PC-9 (cell line): ENCODE measurements around the gene LENG8. TPM values are rescaled to one million over a fixed set of nuclear protein-coding genes. Genes with fewer than 3 reads are reported as not detected.
"Not testable (repeated sequence)": the region's sequence is repeated elsewhere in the genome, so short reads cannot be mapped to it uniquely, and the experiment has no call there.

Experiments
- BruUV-seq: library from RNA; stranded (reverse); fragments of 400-500 nt; replicated peaks from 2 replicates; lab custom pipeline; 2021; lab: Mats Ljungman, UMichigan
- CTCF ChIA-PET: fragments of 300-600 bp; sonication (Branson Sonifier 250); formaldehyde crosslinking; loops from one replicate; lab custom pipeline; 2022; ENCODE audit warnings: antibody characterized with exemption; lab: Charles Lee
- POLR2A ChIA-PET: fragments of 300-600 bp; sonication (Branson Sonifier 250); formaldehyde crosslinking; loops from one replicate; lab custom pipeline; 2022; ENCODE audit warnings: antibody characterized with exemption; ENCODE audit not compliant: unreplicated experiment; lab: Charles Lee
- DNase-seq, 2 experiments: peaks; one replicate each; pipeline versions ENCODE4 v3.0.0 to v3.0.0-alpha.2; 2015 to 2022; ENCODE audit warnings: mixed read lengths in 1 of 2
- H2AFZ ChIP-seq: fragments of 200-600 bp; sonication (generic); 2 replicates; pipeline ENCODE4 v1.8.1; 2017; ENCODE audit warnings: antibody characterized with exemption
- H3F3A ChIP-seq: fragments of 200-600 bp; sonication (generic); 2 replicates; pipeline ENCODE4 v1.8.1; 2017; ENCODE audit warnings: antibody characterized with exemption, mild to moderate bottlenecking, low read depth; ENCODE audit not compliant: insufficient read depth
- H3K27ac ChIP-seq: fragments of 200-600 bp; sonication (generic); 2 replicates; pipeline ENCODE4 v1.6.1; 2016; ENCODE audit warnings: mixed run types
- H3K27me3 ChIP-seq: fragments of 200-600 bp; sonication (generic); 2 replicates; pipeline ENCODE4 v1.6.1; 2016; ENCODE audit warnings: low read depth, mixed run types; ENCODE audit not compliant: insufficient read depth
- H3K36me3 ChIP-seq: fragments of 200-600 bp; sonication (generic); 2 replicates; pipeline ENCODE4 v1.6.1; 2016; ENCODE audit warnings: low read depth, mixed run types
- H3K4me1 ChIP-seq: fragments of 200-600 bp; sonication (generic); replicated peaks from 2 replicates; pipeline ENCODE4 v1.6.1; 2016; ENCODE audit warnings: mixed run types; ENCODE audit not compliant: insufficient read depth
- H3K4me2 ChIP-seq: fragments of 200-600 bp; sonication (generic); 2 replicates; pipeline ENCODE4 v1.6.1; 2017; ENCODE audit warnings: mixed run types
- H3K4me3 ChIP-seq: fragments of 200-600 bp; sonication (generic); 2 replicates; pipeline ENCODE4 v1.6.1; 2016; ENCODE audit warnings: mixed run types
- H3K79me2 ChIP-seq: fragments of 200-600 bp; sonication (generic); 2 replicates; pipeline ENCODE4 v1.6.1; 2017; ENCODE audit warnings: low read depth, mixed run types
- H3K9me2 ChIP-seq: fragments of 200-600 bp; sonication (generic); 2 replicates; pipeline ENCODE4 v1.8.1; 2017; ENCODE audit warnings: mild to moderate bottlenecking; ENCODE audit not compliant: insufficient read depth
- H3K9me3 ChIP-seq: fragments of 200-600 bp; sonication (generic); 2 replicates; pipeline ENCODE4 v1.8.1; 2016; ENCODE audit warnings: low read depth; ENCODE audit not compliant: insufficient read depth
- H4K20me1 ChIP-seq: fragments of 200-600 bp; sonication (generic); 2 replicates; pipeline ENCODE4 v1.8.1; 2017; ENCODE audit not compliant: insufficient read depth
- EZH2 ChIP-seq: fragments of 200-600 bp; sonication (generic); IDR thresholded peaks from 2 replicates; pipeline ENCODE4 v1.8.0; 2017; ENCODE audit warnings: antibody characterized with exemption, low read depth
- intact Hi-C: fragments of 100-400 bp; cut with micrococcal nuclease; formaldehyde crosslinking; loops from one replicate; pipeline ENCODE4 v1.10.0; 2022; ENCODE audit not compliant: unreplicated experiment
- total RNA-seq: library from RNA; stranded (reverse); gene quantifications from 2 replicates; pipeline ENCODE4 v1.2.3, GENCODE V29; 2021
- TF ChIP-seq, protein P1 (sequence below): fragments of 200-600 bp; sonication (generic); conservative IDR thresholded peaks from 2 replicates; pipeline ENCODE4 v1.6.1; 2017; ENCODE audit warnings: mixed run types, antibody characterized with exemption, mild to moderate bottlenecking, moderate library complexity

LENG8 gene
- total RNA-seq, 1 experiment from 2014 or later = 274 TPM

DNA sequence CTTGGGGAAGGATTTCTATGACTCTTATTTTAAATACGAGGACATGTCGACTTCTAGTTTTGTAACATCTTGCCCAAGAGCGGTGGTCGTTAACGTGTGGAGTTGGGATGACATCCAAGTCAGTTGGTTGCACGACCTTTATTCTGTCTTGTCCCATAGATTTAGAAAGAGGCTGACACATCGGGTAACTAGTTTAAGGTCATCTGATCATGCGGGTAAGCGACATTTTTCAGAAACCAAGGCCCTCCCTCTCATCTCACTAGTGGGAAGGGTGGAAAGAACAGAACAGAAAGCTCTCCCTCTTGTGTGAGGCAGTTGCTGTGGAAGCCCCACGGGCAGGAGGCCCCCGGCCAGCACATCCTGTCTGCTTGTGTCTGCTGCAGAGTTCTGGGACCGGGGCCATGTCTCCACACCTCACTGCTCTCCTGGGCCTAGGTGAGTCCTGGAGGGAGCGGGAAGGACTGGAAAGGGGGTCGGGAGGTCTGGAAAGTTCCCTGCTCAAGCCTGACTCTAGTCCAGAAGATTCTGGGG is 53.6 kb downstream of the LENG8 start, which contains the start of gene LAIR2:
TSS of gene LAIR2 (plus strand) at position 314 of the 531 bp plus-strand sequence. CDS start at position 402, 88 bp downstream.
- H3K9me3 ChIP-seq = no peaks in the 10 kb centered on the region
- TF ChIP-seq, protein P1, sequence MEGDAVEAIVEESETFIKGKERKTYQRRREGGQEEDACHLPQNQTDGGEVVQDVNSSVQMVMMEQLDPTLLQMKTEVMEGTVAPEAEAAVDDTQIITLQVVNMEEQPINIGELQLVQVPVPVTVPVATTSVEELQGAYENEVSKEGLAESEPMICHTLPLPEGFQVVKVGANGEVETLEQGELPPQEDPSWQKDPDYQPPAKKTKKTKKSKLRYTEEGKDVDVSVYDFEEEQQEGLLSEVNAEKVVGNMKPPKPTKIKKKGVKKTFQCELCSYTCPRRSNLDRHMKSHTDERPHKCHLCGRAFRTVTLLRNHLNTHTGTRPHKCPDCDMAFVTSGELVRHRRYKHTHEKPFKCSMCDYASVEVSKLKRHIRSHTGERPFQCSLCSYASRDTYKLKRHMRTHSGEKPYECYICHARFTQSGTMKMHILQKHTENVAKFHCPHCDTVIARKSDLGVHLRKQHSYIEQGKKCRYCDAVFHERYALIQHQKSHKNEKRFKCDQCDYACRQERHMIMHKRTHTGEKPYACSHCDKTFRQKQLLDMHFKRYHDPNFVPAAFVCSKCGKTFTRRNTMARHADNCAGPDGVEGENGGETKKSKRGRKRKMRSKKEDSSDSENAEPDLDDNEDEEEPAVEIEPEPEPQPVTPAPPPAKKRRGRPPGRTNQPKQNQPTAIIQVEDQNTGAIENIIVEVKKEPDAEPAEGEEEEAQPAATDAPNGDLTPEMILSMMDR = no peak
- TF ChIP-seq EZH2 = no peak
- H3K4me2 ChIP-seq = no peak within 1 kb of the TSS
- H3F3A ChIP-seq = no peaks in the 10 kb centered on the region
- POLR2A ChIA-PET = no interaction called here
- peak in 1 of 2 experiments; percentile 4 for DNase-seq
- no TSS peak for BruUV-seq
- H3K79me2 ChIP-seq = no peaks in the 10 kb centered on the region
- no peak within 1 kb of the TSS for H3K27ac ChIP-seq
- H3K4me1 ChIP-seq = no peaks in the 10 kb centered on the region
- intact Hi-C loops = no loop called here
- H3K4me3 ChIP-seq = no peak within 1 kb of the TSS
- peaks cover 90% of the 10 kb centered on the region for H3K27me3 ChIP-seq
- H2AFZ ChIP-seq = no peak within 1 kb of the TSS
- no peaks in the 10 kb centered on the region for H3K9me2 ChIP-seq
- no peaks in the 10 kb centered on the region for H3K36me3 ChIP-seq
- no peaks in the 10 kb centered on the region for H4K20me1 ChIP-seq
- CTCF ChIA-PET = interaction anchor here (0.6 kb wide), 1 partner anchor 612 kb away, joined by 4 read pairs; no protein-coding TSS in a partner anchor

- H3K4me3 ChIP-seq, H4K20me1 ChIP-seq, H3K4me2 ChIP-seq, H3K9me2 ChIP-seq, H3K79me2 ChIP-seq, H3K27ac ChIP-seq, BruUV-seq, H3K36me3 ChIP-seq, H2AFZ ChIP-seq, H3K9me3 ChIP-seq, H3K4me1 ChIP-seq, POLR2A ChIA-PET, H3F3A ChIP-seq, intact Hi-C loops: not testable (repeated sequence)
- CTCF ChIA-PET = interaction anchor here (0.6 to 0.7 kb wide), 2 partner anchors 20 to 25 kb away, joined by 4 read pairs; no protein-coding TSS in a partner anchor
- H3K27me3 ChIP-seq = peaks cover 72% of the 10 kb centered on the region
- DNase-seq = peak in 1 of 2 experiments; percentile 10
Measured at GRCh38 chr19:54505542-54505941, 56.5 kb downstream of the LENG8 start.

GRCh38 chr19:54506079-54506478 is 57.1 kb downstream of the LENG8 start:
- ChIA-PET CTCF (interaction anchor here (0.7 kb wide), 1 partner anchor 19 kb away, joined by 4 read pairs; no protein-coding TSS in a partner anchor), POLR2A (no interaction called here)
- no peak overlapping the region for H3K4me3 ChIP-seq
- H3K36me3 ChIP-seq = no peaks in the 10 kb centered on the region
- H3F3A ChIP-seq = no peaks in the 10 kb centered on the region
- no peaks in the 10 kb centered on the region for H4K20me1 ChIP-seq
- no peaks in the 10 kb centered on the region for H3K4me1 ChIP-seq
- H2AFZ ChIP-seq = no peak overlapping the region
- peak in 1 of 2 experiments; percentile 48 for DNase-seq
- peaks cover 67% of the 10 kb centered on the region for H3K27me3 ChIP-seq
- H3K79me2 ChIP-seq = no peaks in the 10 kb centered on the region
- intact Hi-C loops = no loop called here
- H3K4me2 ChIP-seq = no peak overlapping the region
- H3K9me3 ChIP-seq = no peaks in the 10 kb centered on the region
- BruUV-seq = no TSS peak
- no peaks in the 10 kb centered on the region for H3K9me2 ChIP-seq
- no peak for TF ChIP-seq EZH2
- TF ChIP-seq, protein P1 = no peak
- no peak overlapping the region for H3K27ac ChIP-seq

DNA sequence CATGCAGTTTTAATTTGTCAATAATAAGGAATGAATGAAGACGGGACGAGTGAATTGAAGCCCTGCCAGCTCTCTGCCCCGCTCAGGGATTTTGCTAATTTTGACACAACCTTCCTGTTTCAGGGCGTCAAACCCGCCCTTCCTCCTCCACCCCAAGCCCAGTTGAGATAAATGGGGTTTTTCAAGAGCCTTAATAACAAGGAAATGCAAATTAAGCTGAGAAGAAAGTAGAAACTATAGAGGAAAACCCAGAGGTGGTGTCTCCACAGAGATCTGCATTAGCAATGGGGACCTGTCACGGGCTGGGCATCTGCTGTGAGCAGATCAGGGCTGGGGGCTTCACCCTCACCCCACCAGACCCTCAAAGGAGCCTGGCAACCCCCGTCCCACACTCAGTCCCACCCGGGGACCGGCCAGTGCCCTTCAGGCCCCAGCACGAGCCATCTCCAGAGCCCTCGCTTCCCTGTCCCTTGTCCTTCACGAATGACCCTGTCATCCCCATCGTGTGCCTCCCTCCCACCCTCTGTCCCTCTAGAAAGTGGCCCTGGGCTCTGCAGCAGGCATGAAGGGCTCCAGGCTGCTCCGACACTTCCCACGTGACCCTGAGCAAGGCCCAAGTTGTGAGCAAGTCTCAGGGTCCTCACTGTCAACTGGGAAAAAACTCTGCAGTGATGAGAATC is 58.2 kb downstream of the LENG8 start:
- H3K4me2 ChIP-seq, H4K20me1 ChIP-seq, H3K27ac ChIP-seq, H3F3A ChIP-seq, H3K4me3 ChIP-seq, H3K4me1 ChIP-seq, H3K79me2 ChIP-seq, H3K36me3 ChIP-seq, CTCF ChIA-PET, H2AFZ ChIP-seq, H3K9me2 ChIP-seq, BruUV-seq, POLR2A ChIA-PET, H3K9me3 ChIP-seq, intact Hi-C loops: not testable (repeated sequence)
- peak in 1 of 2 experiments; percentile 5 for DNase-seq
- peaks cover 69% of the 10 kb centered on the region for H3K27me3 ChIP-seq
